SK-MEL-5 (cell line): ENCODE data around the gene ZDHHC20. TPM values are rescaled to one million over a fixed set of nuclear protein-coding genes. Genes with fewer than 3 reads are reported as not detected.

ENCODE experiments used
- DNase-seq: peaks from one replicate; pipeline ENCODE4 v3.0.0-alpha.2; 2016; ENCODE audit warnings: low read depth, low spot score
- in situ Hi-C: cut with HindIII; loops from 2 replicates; pipeline ENCODE4 v1.10.0; 2016; ENCODE audit warnings: low sequenced_read_pairs, high pct_unique_total_duplicates, low pct_unique_long_range_greater_than_20kb
- total RNA-seq: library from RNA; depleted of rRNA; stranded (reverse); fragments of >200 nt; shearing (Covaris generic); gene quantifications from 2 replicates; pipeline ENCODE4 v1.2.3, GENCODE V29; 2014

ZDHHC20 gene
- total RNA-seq, 1 experiment from 2014 or later, result 121 TPM

DNA sequence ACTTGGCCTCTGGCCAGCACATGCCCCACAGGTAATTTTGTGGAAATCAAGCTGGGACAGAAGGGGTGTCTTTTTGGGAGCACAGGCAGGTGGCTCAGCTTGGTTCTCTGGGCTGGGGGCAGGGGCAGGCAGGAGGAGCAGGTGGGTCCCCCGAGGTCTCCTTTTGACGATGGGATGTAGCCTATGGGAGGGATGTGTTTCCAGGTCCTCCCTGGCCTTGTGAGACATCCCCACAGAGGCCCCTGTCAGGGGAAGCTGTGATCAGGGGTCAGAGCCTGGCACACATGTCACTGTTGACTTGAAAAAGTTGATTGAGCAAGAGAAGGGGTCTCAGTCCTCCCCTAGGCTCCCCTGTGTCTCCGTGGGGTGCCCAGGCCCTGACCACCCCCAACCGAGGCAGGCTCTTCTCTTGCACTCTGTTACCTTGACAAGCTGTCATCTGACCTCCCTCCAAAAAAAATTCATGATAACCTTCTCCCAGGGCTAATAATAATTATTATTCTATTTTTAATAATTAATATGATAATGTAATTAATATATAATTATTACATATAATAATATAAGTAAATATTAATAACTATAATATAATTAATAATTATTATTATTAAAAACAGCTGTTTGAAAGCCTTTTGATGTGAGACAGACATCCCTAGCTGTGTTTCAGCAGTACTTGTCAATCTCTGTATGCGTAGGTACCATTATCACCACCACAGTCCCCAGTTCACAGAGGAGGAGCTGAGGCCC lies 116.2 kb downstream of the ZDHHC20 start:
- in situ Hi-C loops, result no loop called here
- no peak for DNase-seq

DNA sequence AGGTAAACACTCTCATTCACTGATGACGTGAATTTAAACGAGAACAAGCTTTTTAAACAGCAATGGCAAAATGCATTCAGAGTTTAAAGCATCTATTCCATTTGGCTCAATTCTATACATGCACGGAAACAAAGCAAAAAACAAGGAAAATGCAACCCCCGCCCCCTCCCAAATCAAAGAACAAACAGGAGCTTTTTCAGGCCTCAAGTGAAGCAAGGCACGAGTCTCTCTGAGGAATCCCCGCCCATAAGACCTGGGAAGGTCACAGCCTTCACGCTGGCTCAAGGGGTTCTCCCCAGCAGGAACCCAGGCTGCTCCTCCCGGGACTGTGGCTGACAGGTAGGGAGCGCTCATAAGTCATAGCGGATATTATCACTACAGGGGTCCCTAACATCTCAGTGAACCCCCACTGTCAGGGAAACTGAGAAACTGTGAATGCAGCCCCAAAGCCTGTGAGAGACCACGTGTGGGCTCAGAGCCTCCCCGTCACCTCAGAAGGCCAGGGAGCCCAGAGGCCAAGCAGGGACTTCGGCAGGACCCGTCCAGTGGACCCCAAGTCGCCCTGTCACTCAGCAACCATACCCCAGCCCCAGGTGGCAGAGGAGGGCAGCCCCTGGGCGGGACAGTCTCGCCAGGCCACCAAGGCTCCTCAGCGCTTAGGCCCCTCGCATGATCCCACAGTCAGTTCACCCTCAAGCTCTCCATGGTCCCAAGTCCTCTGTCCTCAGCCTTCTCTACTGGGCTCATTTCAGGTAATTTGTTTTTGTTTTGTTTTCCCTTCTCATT lies 117.3 kb downstream of the ZDHHC20 start:
- in situ Hi-C loops, result no loop called here
- no peak for DNase-seq

- DNase-seq, result no peak
- in situ Hi-C loops, result no loop called here
These were observed 120.3 kb downstream of the ZDHHC20 start for GRCh38 chr13:21338639-21339278.

DNA sequence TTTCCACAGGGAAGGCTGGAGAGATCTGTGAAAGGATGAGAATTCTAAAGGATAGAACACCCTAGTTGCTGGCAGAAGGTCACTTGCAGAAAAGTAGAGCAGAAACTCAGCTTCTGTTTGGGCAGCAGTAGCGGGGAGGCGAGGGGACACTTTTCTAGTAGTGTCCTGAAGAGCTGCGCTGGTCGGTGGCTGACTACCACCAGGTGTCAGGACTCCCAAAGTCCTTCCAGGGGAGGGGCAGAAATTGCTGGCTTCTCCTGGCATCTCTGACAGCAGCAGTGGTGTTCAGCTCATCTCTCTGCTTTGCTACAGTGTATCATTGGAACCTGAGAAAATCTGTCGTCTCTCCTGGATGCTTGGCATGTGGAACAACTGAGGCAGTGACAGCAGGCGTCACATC lies 120.9 kb downstream of the ZDHHC20 start:
- no peak for DNase-seq
- in situ Hi-C loops, result no loop called here

DNA sequence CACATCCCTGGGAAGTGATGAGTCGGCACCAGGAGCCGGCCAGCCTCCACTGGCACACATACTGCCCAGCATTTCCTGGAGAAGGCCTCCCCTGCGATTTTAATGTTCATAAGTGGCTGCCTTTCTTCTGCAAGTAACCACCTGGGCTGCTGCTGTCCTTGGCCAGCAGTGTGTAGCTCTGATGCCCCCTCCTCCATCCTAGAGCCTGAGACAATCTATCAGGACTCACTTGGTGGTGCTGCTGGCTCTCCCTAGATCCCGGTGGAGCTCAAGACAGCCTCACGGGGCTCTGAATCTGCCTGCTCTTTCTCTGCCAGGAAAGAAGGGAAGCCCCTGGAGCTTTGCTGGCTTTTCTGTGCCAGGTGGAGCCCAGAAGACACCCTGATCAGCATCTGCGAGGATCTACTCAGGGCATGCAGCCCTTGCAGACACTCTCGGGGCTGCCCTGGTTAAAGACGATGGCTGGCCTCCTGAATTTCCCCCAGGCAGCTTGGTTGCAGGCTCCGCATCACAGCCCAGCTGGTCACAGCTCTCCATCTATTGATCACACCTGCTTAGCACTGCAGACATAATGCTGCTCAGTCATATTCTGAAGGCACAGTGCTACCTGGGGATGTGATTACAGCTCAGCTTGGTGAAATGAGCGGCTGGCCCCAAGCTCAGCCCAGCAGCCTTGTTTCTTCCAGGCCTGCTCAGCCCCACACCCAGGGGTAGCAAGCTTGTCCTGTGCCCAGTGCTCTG lies 122.3 kb downstream of the ZDHHC20 start:
- in situ Hi-C loops, result no loop called here
- DNase-seq, result peak; percentile 9

DNA sequence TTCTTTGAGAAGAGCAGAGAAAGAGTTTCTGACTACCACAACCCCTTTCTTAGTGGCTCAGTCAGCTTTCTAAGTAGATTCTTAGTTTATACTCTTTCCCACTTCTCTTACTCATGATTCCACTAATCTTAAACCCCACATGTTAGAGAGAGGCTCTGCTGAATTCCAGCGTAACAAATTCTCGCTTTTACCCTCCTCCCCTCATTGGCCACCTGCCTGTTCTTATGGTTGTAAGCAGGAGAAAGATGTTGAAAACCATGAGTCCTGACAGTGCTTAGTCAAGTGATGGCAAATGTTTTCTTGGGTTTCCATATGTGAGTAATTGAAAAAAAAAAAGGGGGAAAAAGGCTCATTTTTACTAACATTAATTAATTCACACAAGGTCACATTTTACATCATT lies 125.9 kb downstream of the ZDHHC20 start:
- DNase-seq, result no peak
- in situ Hi-C loops, result no loop called here

DNA sequence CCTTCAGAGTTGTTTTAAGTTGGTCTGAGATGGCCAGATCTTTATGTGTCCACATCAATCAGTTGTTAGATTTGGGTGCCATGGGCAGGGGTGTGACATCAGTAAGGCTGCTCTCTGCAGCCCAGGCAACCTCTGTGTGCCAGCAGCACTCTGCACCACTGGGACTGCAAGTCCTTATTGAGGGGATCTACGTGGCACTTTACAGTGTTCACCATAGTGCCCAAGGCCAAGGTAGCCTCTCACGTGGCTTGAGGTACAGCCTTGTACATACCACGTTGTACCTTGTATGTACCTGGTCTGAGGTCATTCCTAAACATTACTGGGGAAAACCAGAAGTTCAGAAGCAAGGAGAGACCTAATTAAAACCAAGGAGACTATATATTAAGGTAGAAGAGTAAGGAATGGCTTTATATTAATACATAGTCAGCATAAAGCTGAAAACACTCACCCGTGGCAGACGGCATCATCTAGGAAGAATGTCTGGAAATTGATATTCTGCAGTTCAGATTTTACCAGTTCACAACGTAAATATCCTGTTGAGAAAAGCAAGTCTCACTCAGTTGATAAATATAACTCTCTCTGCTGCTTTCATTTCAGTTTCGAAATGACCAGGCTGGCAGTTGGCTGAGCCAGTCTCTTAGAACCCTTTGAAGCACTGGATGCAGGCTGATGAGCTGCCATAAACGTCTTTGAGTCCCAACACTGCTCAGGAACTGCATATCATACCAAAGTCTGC lies 128.8 kb downstream of the ZDHHC20 start:
- in situ Hi-C loops, result no loop called here
- no peak for DNase-seq

DNA sequence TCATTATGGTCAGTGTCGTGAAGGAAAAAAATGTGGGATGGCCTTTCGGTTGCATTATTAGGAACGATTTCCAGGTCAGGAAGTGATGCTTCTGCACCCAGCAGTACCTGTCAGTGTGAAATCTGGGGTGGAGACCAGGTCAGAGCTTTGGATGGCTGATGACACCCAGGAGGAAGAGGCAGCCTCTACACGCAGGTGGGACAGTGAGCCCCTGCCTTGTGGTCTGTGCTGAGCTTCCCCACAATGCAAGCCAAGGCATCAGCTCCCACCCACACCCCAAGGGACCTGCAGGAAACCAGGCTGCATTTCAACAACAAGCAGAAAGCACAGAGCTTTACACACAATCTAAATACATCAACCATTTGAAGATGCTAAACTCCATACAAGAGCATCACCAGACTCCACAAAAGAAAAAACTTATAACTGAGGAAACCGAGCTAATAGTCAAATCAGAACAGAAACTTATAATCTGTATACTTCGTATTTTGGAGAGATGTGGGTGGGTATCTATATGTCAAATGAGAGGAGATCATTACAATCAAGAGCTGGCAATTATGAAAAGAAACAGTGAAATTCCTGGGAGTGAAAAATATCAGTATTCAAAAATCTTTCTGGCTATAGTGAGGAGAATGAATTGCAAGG lies 130.1 kb downstream of the ZDHHC20 start:
- DNase-seq, result no peak

GRCh38 chr13:21328201-21328600 lies 130.9 kb downstream of the ZDHHC20 start:
- in situ Hi-C loops, result no loop called here

More for the DNA sequence above, 130.1 kb downstream of the ZDHHC20 start:
- in situ Hi-C loops, result no loop called here

GRCh38 chr13:21326155-21327031 lies 132.7 kb downstream of the ZDHHC20 start:
- in situ Hi-C loops, result no loop called here

More at GRCh38 chr13:21328201-21328600, 130.9 kb downstream of the ZDHHC20 start:
- no peak for DNase-seq

DNA sequence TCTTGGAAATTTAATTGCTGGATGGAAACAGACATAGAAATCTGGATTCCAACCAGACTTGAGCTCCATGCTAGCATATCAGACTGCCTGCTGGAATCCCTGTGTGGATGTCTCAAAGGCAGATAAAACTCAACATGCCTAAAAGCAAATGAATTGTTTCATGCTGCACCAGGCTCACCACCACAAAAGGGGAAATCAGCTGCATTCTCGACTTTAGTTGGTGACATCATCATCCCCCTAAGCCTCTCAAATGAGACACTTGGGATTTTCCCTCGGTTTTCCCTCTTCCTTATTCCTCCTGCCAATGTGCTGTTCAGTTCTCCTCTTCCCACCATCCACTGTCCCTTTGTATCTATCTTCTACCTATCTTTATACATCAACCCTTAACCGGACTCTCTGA lies 134.3 kb downstream of the ZDHHC20 start:
- no peak for DNase-seq
- in situ Hi-C loops, result no loop called here

More at GRCh38 chr13:21326155-21327031, 132.7 kb downstream of the ZDHHC20 start:
- no peak for DNase-seq

- in situ Hi-C loops, result no loop called here
These were observed 136.1 kb downstream of the ZDHHC20 start for GRCh38 chr13:21322988-21323387.

More at GRCh38 chr13:21322988-21323387, 136.1 kb downstream of the ZDHHC20 start:
- no peak for DNase-seq
